ENCODE data around the gene EXOC4.

The EXOC4 gene

DNA sequence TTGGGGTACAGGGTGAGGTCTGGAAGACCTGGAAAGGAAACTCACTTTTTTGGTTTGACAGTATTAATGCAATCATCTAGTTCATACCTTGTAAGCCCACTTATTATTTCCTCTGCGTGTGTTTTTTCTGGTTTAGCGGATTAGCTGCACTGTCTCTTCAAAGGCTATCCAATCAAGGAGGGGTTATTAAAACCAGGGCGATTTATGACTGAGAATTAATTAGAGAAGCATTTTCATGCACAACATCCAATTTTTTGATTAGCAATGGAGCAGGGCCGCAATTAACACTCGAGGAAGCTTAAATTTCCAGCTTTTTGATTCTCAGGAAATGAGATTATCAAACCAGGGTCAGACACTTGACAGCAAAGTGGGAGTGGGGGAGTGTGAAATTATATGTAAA lies 248.9 kb downstream of the EXOC4 start:
- DNase-seq, result no peak

DNA sequence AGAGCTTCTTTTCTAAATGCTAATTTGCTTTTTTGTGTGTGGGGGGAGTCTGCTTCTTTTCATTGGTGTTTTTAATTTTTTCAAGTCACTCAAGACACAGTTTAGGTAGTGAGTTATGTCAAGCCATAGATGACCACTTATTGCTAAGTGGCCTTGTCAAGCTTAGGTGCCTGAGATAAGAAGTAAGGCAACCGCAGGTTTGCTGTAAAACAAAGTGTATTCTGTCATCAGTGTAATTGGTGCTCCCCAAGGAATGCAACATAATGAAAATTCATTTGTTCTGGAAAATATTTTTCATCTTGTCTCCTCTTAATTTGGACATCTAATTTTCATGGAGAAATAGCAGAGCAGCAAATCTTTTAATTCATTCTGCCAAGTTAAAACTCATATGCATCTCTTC lies 249.6 kb downstream of the EXOC4 start:
- DNase-seq, result no peak

DNA sequence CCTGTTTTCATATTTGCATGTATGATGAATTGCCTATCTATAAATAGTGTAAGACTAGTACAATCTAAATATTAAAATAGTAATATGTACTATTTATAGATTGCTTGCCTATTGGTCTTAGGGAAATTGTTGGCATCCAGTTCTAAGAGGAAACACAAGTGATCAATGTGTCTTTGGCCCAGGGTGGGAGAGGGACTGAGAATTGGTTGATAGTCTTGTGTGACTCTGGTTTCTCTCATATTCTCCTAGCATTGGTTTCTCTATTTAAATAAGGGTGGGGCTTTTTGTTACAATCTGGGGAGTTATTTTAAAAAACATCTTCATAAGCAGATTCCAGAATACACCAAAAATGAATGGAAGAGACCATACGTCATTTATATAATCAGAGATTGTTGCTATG lies 250.1 kb downstream of the EXOC4 start:
- no peak for DNase-seq

DNA sequence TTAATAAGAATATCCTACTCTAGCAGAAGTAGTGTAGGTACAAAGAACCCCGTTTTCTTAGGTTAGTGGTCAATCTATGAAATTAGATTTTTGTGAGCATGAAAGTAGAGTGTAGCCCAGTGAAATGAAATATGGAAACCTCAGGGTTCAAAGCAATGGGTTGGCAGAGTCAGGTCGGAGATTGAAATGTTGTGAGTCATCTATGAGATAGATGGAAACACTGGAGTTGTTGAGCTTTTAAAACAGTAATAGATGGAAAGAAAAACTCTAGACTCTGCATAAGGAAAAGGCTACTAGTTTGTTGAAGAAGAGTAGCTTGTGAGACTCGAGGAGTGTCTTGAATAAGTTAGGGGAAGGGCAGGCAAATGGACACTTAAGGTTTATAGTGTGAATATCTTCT lies 251.9 kb downstream of the EXOC4 start:
- no peak for DNase-seq

DNA sequence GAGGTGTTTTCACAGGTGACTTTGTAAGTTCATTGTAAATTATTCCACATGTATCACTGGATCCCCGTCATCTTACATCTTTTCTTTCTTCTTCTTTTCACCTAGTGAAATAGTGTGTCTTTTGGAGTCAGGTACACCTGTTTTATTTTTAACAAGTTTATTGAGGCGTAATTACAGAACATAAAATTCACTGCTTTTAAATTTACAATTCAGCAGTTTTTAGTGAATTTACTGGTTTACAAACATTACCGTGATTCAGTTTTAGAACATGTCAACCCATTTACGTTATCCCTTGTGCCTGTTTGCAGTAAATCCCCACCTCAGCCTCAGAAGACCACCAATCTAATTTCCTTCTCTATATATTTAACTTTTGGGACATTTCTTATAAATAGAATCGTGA lies 256.9 kb downstream of the EXOC4 start:
- DNase-seq, result no peak

DNA sequence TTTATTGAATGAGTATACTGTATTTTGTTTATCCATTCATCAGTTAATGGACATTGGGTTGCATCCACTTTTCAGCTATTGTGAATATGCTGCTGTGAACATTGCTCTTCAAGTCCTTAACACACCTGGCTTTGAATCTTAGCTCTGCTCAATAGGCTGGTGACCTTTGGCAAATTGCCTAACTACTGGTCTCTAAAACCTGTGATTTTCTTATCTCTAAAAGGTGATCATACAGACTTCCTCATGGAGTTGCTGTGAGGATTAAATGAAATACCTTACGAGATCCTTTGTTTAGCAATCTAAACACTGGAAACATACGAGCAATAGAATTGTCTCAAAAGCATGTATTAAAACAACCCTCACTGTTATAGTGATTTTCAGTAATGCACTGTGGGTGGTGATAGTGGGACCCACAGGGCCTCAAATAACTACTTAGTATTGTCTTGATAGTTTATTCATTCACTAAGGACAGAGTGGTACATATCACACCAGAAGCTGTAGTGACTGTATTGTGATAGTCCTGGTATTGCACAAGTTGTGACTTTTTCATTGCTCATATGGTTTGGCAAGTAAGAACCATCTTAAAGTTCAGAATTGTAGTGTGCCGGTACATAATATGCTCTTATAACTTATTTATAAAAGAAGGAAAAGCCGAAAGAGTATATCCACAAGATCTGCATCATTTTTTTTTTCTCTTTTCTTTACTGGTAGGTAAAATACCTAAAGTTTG lies 257.6 kb downstream of the EXOC4 start:
- DNase-seq, result no peak

DNA sequence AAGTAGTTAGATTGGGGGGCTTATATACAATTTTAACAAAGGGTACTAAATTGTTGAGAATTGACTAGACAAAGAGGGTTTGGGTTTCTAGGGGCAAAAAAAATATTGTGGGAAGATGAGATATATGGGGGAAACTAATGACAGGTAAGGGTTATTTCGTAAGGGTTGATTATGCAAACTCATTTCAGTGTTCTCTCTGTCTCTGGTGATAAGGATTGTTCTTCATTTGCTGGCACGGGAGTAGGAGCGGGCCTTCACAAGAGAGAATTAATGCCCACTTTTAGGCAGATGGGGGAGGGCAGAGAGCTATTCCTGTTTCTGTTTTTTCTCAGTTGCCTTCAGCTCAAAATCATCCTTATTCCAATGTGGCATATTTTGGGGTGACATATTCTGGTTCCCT lies 258.4 kb downstream of the EXOC4 start:
- DNase-seq, result no peak

DNA sequence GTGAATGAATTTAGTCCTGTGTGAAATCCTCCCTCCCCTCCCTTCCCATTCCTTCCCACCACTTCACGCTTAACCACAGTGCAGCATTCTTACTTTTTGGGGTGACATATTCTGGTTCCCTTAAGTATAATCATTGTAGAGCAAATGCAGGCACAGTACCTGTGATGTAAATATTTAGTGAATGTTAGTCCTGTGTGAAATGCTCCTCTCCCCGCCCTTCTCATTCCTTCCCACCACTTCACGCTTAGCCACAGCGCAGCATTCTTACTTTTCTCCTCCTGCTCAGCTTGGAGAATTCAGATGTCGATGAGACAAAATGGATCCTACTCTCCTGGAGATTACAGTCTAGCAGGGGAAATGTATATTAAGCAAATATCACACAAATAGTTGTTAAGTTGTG lies 258.8 kb downstream of the EXOC4 start:
- no peak for DNase-seq

DNA sequence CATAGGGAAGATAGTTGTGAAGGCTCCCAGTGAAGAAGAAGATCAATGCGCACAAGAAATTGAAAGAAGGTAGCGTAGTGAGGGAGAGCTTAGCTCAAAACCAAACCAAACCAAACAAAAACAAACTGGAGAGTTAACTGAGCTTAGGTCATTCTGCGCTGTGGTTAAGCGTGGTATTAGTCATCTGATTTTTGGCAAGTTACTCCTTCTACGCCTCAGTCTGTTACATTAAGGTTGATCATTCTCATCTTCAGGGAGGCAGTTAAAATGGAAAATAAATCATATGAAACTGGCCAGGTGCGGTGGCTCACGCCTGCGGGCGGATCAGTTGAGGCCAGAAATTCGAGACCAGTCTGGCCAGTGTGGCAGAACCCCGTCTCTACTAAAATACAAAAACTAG lies 259.7 kb downstream of the EXOC4 start:
- no peak for DNase-seq

DNA sequence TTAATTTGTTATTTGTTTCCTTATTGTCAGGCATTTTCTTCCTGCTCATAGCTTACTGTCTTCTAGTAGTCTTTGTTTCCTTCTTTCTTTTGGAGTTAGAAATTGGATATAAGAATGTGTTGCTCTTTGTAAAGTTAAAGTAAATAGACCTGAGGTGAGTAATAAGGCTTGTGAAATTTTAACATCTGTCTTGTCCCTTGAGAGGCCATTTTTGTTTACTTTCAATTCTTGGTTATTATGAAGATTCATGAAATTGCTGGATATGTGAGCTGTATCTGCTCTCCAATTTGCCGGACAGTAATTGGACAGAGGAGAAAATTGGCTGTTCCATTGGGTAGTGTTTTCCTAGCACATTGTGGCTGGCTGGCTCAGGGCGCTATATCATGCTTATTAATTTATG lies 260.7 kb downstream of the EXOC4 start:
- no peak for DNase-seq

DNA sequence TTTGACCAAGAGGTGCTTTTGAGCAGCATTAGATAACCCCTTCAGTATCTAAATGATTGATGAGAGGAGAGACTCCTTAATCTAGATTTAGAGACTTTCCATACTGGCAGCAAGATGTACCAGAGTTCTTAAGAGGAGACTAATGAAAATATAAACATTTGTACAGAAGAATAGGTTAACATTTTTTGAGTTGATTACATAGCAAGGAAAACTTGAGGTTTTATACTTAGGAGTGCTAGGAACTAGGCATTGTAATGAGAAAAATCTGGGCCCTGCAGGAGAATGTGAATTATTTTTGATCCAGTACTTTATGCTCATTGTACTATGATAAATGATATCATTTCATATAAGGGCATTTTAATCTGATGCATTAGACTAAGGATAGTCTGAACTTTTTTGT lies 261.7 kb downstream of the EXOC4 start:
- DNase-seq, result no peak

DNA sequence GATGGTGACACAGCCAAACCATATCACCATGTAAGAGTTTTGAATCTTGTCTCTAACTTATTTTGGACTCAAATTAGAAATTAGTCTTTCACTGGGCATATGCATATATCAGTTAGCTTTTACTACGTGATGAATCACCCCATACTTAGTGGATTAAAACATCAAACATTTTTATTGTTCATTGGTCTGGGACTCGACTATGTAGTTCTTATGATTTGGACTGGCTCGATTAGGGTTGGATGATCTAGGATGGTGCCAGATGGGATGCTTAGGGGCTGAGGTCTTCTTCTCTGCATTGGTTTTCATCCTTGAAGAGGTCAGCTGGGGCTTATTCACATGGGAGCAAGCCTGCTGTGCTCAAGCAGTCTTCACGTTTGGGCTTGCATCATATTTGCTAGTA lies 264.9 kb downstream of the EXOC4 start:
- DNase-seq, result no peak

DNA sequence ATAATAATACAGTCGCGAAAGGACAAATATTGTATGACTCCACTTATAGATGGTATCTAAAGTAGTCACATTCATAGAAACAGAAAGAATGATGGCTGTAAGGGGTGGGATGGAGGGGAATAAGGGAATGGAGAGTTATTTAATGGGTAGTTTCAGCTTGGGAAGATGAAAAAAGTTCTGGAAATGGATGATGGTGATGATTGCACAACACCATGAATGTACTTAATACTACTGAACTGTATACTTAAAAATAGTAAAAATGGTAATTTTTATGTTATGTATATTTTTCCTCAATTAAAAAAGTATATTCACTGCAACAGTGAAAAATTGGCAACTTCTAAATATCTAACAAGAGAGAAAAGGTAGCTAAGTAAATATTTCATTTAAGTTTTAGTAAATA lies 265.8 kb downstream of the EXOC4 start:
- DNase-seq, result no peak

DNA sequence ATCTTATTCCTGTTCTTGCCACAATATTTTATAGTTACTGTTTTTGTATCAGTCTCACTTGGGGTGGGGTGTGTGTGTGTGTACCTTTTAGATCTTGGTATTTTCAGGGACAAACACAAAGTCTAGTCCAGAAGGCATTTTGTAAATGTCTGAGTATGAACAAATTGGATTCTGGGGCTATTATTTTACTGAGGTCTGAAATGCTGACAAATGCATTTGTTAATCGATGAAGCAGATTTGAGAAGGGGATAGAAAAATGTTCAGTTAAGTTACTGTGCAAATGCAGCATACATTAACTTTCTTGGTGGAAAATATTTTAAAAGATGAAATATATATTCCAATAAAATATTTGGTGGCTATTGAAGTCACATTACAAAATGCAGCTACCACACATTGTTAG lies 267.4 kb downstream of the EXOC4 start:
- no peak for DNase-seq

DNA sequence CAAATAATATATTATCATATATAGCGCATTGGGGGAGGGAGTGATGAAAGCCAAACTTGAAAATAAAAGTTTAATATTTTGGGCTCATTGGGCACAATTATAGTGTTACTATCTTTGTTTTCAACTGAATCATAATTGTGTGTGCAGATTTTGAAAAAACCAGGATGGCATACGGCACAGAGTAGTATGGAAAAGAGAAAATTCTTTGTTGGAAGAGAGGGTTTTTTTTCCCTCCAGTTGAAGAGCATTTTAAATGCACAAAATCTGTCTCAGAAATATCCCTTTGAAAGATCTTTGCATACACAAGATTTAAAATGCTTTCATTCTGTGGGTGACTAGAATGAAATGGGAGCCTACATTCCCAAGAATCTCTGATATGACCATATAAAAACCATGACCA lies 269.6 kb downstream of the EXOC4 start:
- DNase-seq, result no peak

DNA sequence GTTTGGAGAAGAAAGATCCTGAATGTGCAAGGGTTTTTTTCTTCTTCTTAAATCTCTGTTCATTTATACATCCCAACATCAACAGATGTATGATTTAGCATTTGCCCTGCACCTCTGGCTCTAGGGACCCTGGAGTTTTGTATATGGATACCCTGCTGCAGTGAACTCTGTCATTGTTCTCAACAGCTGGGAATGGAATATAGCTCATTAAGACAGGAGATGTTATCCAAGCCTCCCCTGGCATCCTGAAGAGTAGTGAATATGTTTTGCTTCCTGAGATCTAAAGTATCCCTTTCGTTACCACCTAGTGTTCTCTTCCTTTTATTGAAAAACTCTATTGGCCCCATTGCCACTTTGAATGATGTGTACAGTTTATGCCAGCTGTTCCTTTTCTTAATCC lies 275.9 kb downstream of the EXOC4 start:
- no peak for DNase-seq

DNA sequence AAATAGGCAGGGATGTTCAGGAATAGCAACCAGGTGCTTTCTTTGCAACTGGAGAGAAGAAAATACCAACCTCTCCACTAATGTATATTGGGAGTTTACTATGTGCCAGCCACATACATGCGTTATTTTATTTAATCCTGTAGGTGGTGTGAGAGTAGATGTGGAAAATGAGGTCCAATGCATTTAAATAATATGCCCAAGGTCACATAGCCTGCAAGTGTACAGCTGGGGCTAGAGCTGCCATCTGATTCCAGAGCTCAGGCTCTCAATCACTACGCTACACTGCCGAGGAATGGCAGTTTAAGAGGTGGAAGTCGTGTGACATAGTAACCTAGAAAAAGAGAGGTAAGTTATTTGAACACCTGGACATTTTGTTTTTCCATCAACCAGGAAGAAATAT lies 277.0 kb downstream of the EXOC4 start:
- no peak for DNase-seq

DNA sequence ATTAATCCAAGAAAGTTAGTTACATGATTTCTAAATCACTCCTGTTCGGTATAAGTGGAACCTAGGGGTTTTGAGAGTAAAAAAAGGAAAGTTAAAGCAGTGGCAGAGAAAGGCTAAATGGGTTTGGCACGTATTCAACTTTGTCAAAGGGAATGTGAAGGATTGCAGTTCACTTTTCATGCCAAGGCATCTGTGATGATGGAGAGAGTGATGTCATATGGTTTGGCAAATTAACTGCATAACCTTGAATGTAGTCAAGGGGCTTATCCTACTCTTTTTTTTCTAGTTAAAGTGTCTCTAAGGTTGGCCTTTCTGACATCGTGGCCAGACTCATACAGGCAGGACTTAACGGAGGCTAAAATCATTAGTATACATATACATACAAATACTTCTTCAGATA lies 277.8 kb downstream of the EXOC4 start:
- DNase-seq, result no peak

DNA sequence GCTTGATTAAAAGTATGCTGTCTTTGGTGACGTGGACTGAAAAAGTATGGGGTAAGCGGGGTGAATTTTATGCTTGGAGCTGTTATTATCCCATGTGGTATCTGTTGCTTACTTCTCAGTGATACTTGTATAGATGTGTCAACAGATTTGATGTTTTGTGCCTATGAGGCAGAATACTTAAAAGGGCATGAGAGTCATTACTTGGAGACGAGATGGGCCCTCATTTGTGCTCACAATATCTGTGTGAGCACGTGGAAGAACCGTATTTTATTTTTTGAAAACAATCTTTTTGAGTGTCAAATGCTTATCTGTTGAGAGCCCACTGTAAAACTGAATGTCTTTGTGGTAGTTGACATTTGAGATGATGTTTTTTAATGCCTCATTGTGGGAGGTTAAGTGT lies 281.9 kb downstream of the EXOC4 start:
- DNase-seq, result no peak

DNA sequence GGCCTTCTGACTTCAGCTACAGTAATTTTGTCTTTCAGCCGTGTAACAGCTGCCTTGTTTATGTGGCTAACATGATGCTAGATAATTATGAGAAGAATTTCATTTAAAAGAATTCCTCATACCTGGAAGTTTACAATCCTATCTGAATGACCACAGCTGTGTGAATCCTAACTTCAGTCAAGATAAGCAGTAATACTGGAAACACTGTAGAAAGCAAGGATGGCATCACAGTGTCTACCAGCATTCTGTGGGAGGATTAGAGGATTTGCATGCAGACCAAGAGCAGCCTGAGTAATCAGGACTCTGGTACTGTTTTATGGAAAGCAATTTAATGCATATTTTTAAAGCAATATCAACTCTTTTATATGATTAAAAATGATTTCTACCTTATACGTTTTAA lies 282.4 kb downstream of the EXOC4 start:
- DNase-seq, result no peak

DNA sequence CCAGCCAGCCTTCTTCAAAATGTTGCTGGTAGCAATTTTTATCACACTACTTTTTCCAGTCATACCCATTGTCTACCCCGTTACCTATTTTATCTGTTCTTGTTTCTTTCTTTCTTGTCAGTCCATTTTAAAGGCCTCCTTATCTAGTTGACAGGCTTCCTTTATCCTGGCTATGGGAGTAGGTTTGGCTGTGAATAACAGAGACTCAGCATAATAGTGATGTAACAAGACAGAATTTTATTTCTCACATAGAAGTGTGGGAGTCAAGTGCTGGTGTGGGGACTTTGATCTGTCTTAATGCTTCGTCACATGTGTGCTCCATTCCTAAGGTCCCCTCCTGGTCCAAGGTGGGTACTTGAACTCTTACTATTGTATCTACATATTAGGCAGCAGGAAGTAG lies 283.6 kb downstream of the EXOC4 start:
- no peak for DNase-seq

DNA sequence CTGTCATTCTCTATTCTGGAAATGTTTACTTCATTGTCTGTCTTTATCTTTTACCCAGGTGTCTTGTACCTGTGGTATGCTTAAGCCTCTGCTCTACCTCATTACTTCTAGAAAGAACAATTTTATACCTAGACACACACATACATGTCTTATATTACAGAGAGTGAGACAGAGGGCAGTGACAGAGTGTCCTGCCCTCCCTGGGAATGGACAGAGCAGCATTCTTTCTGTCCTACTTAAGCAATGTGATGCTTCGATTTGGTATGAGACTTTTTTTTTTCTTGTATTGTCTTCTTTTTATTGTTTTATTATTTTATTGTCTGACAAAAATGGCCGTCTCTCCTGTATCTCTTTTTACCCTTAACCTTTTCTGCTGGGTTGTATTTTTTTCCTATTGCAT lies 286.1 kb downstream of the EXOC4 start:
- no peak for DNase-seq

DNA sequence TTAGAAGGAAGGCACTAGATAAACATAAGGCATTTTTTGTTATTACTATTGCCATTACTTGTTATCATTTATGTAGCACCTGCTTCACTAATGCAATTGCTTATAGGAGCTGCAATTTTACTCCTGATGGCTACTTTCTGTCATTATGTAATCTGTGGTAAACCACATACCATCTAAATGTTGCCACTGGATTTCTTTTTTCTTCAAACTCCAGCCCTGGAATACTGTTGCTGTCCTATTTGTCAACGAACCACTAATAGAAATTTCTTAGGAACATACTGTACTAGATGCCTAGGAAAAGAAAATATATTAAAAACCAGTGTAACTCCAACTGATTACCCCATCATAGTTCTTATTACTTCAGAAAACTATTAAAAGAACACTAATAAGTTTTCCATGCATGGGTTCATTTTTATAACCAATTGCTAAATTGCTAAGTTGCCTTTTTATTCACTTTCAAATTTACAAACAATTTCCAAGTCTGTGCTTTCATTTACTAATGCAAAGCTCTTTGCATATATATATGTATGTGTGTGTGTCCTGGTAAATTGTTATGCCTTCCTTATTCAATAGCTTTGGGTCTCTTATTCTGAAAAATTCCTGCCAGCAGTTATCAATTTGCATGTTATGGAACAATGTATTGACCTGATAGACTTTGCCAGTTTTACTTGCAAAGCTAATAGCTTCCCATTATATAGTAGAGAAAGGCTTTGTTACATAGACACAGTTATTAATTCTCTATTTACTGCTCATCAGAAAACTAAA lies 287.4 kb downstream of the EXOC4 start:
- no peak for DNase-seq

DNA sequence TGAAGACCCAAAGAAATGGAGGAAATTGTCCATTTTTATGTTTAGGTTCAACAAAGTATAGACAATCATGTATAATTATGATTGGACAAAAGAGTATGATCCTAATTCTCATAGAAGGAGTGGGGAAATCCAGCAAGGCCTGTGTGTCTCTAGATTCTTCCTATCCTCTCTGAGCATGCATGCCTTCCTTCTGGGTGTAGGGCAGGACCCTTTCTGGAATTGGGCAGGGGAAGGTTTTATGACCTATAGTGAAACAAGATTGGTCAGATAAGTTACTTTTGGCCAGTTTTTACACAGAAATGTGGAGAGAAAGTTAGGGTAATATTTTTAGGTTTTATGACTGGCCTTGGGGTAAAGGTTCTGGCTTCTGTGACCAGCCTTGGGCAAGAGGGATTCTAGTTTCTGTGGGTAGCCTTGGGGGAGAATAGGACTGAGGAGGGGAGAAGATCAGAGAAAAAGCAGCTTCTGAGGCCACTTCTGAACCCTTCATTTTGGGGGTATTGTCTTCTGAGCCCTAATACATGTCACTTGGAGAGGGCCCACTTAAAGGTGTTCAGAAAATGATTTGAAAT lies 289.4 kb downstream of the EXOC4 start:
- no peak for DNase-seq

Measured in inflammatory macrophage (primary cell).